Keratinocyte (primary cell): ENCODE results near the gene SUPT16H.

Source experiments
- EZH2 ChIP-seq: IDR thresholded peaks from one replicate; pipeline ENCODE4 v1.6.1; 2012; ENCODE audit warnings: inconsistent platforms, mild to moderate bottlenecking, low read length, moderate library complexity
- TF ChIP-seq, protein P1 (sequence below), 3 experiments: IDR thresholded peaks in 1 of 3; conservative IDR thresholded peaks in 1 of 3; optimal IDR thresholded peaks in 1 of 3; 2 replicates in 2 of 3; 3 replicates in 1 of 3; pipeline versions ENCODE3 to v1.5.1; 2011; ENCODE audit warnings: low read length in 3 of 3, mild to moderate bottlenecking in 3 of 3, moderate library complexity in 2 of 3, control low read depth in 1 of 3, inconsistent platforms in 1 of 3; ENCODE audit not compliant: insufficient read depth in 2 of 3; ENCODE audit errors: extremely low read depth in 1 of 3

DNA sequence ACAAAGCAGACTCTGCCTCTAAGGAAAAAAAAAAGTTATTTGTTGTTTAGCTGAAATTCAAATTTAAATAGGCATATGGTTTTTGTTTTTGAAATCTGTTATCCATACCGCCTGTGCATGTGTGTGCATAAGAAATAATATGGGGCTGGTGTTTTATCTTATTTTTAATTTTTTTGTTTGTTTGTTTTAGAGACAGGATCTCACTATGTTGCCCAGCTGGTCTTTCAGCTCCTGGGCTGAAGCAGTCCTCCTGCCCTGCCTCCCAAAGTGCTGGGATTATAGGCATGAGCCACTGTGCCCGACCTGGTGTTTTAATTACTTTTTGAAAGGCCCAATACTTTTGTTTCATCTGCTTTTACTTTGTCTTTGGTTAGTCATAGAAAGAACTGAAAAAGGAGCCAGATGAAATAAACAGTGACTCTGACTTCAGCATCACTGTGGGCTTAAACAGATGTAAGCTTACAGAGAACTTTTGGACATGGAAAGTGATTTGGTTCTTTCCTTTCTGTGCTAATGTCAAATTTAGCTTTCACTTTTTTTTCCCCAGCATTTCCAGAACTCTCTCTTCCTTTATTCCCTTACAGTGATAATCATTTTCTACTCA, 37.2 kb downstream of the SUPT16H start:
- TF ChIP-seq, protein P1, sequence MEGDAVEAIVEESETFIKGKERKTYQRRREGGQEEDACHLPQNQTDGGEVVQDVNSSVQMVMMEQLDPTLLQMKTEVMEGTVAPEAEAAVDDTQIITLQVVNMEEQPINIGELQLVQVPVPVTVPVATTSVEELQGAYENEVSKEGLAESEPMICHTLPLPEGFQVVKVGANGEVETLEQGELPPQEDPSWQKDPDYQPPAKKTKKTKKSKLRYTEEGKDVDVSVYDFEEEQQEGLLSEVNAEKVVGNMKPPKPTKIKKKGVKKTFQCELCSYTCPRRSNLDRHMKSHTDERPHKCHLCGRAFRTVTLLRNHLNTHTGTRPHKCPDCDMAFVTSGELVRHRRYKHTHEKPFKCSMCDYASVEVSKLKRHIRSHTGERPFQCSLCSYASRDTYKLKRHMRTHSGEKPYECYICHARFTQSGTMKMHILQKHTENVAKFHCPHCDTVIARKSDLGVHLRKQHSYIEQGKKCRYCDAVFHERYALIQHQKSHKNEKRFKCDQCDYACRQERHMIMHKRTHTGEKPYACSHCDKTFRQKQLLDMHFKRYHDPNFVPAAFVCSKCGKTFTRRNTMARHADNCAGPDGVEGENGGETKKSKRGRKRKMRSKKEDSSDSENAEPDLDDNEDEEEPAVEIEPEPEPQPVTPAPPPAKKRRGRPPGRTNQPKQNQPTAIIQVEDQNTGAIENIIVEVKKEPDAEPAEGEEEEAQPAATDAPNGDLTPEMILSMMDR (optimal IDR thresholded peaks at IDR 0.05 in 1 of 3, IDR thresholded peaks at IDR 0.05 in 1 of 3, conservative IDR thresholded peaks at IDR 0.05 in 1 of 3; ENCODE audit: extremely low read depth in 1 of 3, insufficient read depth in 2 of 3, low read length in 3 of 3): no peak
- TF ChIP-seq EZH2: no peak
